Osteocyte (in vitro differentiated cells): Measurements from ENCODE around the gene PGGHG. TPM values are rescaled to one million over a fixed set of nuclear protein-coding genes. Genes with fewer than 3 reads are reported as not detected.
A peak's percentile ranks its signal among the peaks of the same experiment; 100 is the strongest.
"Not testable (repeated sequence)": the region's sequence is repeated elsewhere in the genome, so short reads cannot be mapped to it uniquely, and the experiment has no call there.

Experiments used
- DNase-seq: peaks from one replicate; pipeline ENCODE4 v3.0.0; 2021; ENCODE audit warnings: mixed read lengths; ENCODE audit not compliant: unreplicated experiment; ENCODE audit errors: extremely low spot score
- H3K27ac Mint-ChIP-seq: one replicate; pipeline ENCODE4 v1.8.0; 2021; ENCODE audit warnings: mild to moderate bottlenecking, mixed read lengths; ENCODE audit not compliant: unreplicated experiment
- H3K27me3 Mint-ChIP-seq: one replicate; pipeline ENCODE4 v1.8.0; 2021; ENCODE audit warnings: mixed read lengths; ENCODE audit not compliant: unreplicated experiment
- H3K36me3 Mint-ChIP-seq: one replicate; pipeline ENCODE4 v1.8.0; 2021; ENCODE audit warnings: mixed read lengths; ENCODE audit not compliant: unreplicated experiment
- H3K4me1 Mint-ChIP-seq: one replicate; pipeline ENCODE4 v1.8.0; 2021; ENCODE audit warnings: mixed read lengths; ENCODE audit not compliant: unreplicated experiment
- H3K4me3 Mint-ChIP-seq: one replicate; pipeline ENCODE4 v1.8.0; 2021; ENCODE audit warnings: mild to moderate bottlenecking, moderate library complexity, mixed read lengths; ENCODE audit not compliant: unreplicated experiment
- H3K9me3 Mint-ChIP-seq: one replicate; pipeline ENCODE4 v1.8.0; 2021; ENCODE audit warnings: mixed read lengths; ENCODE audit not compliant: unreplicated experiment
- CTCF ChIP-seq: fragments of 200-600 bp; sonication (generic); IDR thresholded peaks from 2 replicates; pipeline ENCODE4 v1.5.0; 2021; ENCODE audit warnings: antibody characterized with exemption, mild to moderate bottlenecking, moderate library complexity
- total RNA-seq: library from RNA; stranded (reverse); gene quantifications from 2 replicates; pipeline ENCODE4 v1.2.1, GENCODE V29; 2021

The PGGHG gene
- total RNA-seq, 1 donor from 2014 or later, result 43.4 TPM

GRCh38 chr11:283405-284104 lies 5.4 kb upstream of the PGGHG start:
- H3K9me3 Mint-ChIP-seq, result no peaks in the 10 kb centered on the region
- DNase-seq, result no peak
- no peaks in the 10 kb centered on the region for H3K27me3 Mint-ChIP-seq
- TF ChIP-seq CTCF, result no peak
- H3K4me1 Mint-ChIP-seq, result peaks cover 9% of the 10 kb centered on the region
- H3K27ac Mint-ChIP-seq, result no peak overlapping the region
- H3K4me3 Mint-ChIP-seq, result no peak overlapping the region
- no peaks in the 10 kb centered on the region for H3K36me3 Mint-ChIP-seq

- Mint-ChIP-seq H3K4me3 (no peak overlapping the region), H3K9me3 (no peaks in the 10 kb centered on the region), H3K27ac (no peak overlapping the region), H3K36me3 (no peaks in the 10 kb centered on the region), H3K27me3 (no peaks in the 10 kb centered on the region), H3K4me1 (peaks cover 9% of the 10 kb centered on the region)
- TF ChIP-seq CTCF, result no peak
- no peak for DNase-seq
Observed at GRCh38 chr11:284105-285020, 4.6 kb upstream of the PGGHG start.

- TF ChIP-seq CTCF, result no peak
- no peaks in the 10 kb centered on the region for H3K9me3 Mint-ChIP-seq
- H3K27ac Mint-ChIP-seq, result no peak overlapping the region
- DNase-seq, result no peak
- peaks cover 12% of the 10 kb centered on the region for H3K4me1 Mint-ChIP-seq
- no peaks in the 10 kb centered on the region for H3K27me3 Mint-ChIP-seq
- H3K36me3 Mint-ChIP-seq, result no peaks in the 10 kb centered on the region
- H3K4me3 Mint-ChIP-seq, result no peak overlapping the region
Observed at GRCh38 chr11:285021-285893, 3.7 kb upstream of the PGGHG start.

- peaks cover 12% of the 10 kb centered on the region for H3K4me1 Mint-ChIP-seq
- H3K9me3 Mint-ChIP-seq, result no peaks in the 10 kb centered on the region
- no peak overlapping the region for H3K27ac Mint-ChIP-seq
- no peaks in the 10 kb centered on the region for H3K36me3 Mint-ChIP-seq
- TF ChIP-seq CTCF, result no peak
- no peak for DNase-seq
- H3K4me3 Mint-ChIP-seq, result no peak overlapping the region
- H3K27me3 Mint-ChIP-seq, result no peaks in the 10 kb centered on the region
Observed at GRCh38 chr11:285894-286220, 3.1 kb upstream of the PGGHG start.

- H3K4me1 Mint-ChIP-seq, result peaks cover 15% of the 10 kb centered on the region
- H3K27me3 Mint-ChIP-seq, DNase-seq, H3K36me3 Mint-ChIP-seq, H3K9me3 Mint-ChIP-seq, H3K27ac Mint-ChIP-seq: not testable (repeated sequence)
- peak overlapping the region; percentile 61 for H3K4me3 Mint-ChIP-seq
Observed at GRCh38 chr11:286977-287820, 1.7 kb upstream of the PGGHG start.
